ENCODE measurements around the gene SEMA5B.

The SEMA5B gene

DNA sequence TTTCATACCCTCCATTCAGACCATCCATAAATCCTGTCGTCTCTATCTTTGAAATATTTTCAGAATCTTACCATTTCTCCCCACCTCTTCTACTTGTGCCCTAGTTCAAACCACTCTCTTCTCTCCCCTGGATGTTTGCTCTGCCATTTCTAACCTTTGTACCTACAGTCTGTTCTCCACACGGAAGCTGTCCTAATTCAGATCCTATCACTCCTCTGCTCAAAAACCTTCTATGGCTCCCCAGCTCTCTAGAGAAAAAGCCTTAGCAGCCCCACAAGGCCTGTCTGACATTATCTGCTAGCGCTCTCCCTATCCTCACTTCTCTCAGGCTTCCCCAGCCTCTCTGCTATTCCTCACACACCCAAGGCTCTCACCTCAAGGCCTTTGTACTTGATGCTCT lies 4.5 kb upstream of the SEMA5B start:
- DNase-seq (ENCODE audit: extremely low spot score): no peak
- TF ChIP-seq, protein P1, sequence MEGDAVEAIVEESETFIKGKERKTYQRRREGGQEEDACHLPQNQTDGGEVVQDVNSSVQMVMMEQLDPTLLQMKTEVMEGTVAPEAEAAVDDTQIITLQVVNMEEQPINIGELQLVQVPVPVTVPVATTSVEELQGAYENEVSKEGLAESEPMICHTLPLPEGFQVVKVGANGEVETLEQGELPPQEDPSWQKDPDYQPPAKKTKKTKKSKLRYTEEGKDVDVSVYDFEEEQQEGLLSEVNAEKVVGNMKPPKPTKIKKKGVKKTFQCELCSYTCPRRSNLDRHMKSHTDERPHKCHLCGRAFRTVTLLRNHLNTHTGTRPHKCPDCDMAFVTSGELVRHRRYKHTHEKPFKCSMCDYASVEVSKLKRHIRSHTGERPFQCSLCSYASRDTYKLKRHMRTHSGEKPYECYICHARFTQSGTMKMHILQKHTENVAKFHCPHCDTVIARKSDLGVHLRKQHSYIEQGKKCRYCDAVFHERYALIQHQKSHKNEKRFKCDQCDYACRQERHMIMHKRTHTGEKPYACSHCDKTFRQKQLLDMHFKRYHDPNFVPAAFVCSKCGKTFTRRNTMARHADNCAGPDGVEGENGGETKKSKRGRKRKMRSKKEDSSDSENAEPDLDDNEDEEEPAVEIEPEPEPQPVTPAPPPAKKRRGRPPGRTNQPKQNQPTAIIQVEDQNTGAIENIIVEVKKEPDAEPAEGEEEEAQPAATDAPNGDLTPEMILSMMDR (IDR thresholded peaks at IDR 0.05; ENCODE audit: control extremely low read depth, extremely low read depth, low read depth, missing control alignments): no peak
- POLR2A ChIA-PET: no interaction called here
- CTCF ChIA-PET: interaction anchor here (0.9 to 2.9 kb wide), 5 partner anchors 13 to 277 kb away, joined by 3 to 17 read pairs (median 4); no protein-coding TSS in a partner anchor

DNA sequence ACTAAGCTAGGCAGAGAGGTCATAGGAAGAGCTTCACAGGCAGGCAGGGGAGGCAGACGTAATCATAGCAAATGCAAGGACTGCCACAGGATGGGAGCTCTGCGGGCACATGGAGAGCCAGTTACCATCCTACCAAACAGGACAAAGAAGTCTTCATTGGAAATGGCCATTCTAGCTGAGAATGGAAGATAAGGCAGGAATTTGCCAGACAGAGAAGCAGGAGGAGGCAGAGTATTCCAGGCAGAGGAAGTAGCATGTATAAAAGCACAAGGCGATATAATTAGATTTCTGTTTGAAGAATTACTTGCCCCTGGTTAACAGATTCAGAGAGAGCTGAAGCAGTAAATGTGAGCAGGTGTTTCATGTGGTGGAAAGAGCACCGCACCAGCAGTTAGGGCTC lies 3.5 kb upstream of the SEMA5B start:
- no peak for DNase-seq (ENCODE audit: extremely low spot score)
- ChIA-PET POLR2A (no interaction called here), CTCF (interaction anchor here (1.1 to 4.1 kb wide), 9 partner anchors 9 to 280 kb away, joined by 3 to 27 read pairs (median 5); no protein-coding TSS in a partner anchor)
- TF ChIP-seq, protein P1 (IDR thresholded peaks at IDR 0.05; ENCODE audit: control extremely low read depth, extremely low read depth, low read depth, missing control alignments): no peak

DNA sequence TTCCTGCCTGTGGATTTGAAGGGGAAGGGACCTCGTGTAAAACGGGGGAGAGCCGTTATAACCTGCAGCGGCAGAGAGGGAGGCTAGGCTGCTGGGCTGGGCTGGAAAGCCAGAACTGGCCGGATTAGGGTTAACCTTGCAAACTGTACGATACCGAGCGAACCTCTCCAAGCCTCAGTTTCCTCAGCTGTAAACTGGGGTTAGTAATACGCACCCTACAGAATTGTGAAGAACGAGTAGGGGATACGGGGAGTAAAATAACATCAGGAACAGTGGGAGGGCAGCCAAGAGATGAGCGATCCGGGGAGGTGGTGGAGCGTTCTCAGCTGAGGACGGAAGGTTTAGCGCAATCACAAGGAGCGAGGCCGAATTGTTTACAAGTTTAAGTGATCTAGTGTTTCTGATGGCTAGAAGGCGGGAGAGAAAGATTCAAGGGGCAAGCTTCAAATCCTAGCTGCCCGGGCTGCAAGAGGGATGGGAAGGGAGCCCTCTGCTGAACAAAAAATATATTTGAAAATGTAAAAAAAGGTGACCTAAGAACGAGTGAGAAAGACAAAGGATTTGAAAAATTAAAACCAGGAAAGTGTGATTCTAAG lies 768 bp upstream of the SEMA5B start:
- TF ChIP-seq, protein P1 (IDR thresholded peaks at IDR 0.05; ENCODE audit: control extremely low read depth, extremely low read depth, low read depth, missing control alignments): peak; percentile 40
- ChIA-PET CTCF (interaction anchor here (1.0 to 4.1 kb wide), 19 partner anchors 9 to 1481 kb away, joined by 3 to 27 read pairs (median 4); partner anchors contain the start of genes HSPBAP1 and POLQ), POLR2A (no interaction called here)
- peak; percentile 67 for DNase-seq (ENCODE audit: extremely low spot score)

DNA sequence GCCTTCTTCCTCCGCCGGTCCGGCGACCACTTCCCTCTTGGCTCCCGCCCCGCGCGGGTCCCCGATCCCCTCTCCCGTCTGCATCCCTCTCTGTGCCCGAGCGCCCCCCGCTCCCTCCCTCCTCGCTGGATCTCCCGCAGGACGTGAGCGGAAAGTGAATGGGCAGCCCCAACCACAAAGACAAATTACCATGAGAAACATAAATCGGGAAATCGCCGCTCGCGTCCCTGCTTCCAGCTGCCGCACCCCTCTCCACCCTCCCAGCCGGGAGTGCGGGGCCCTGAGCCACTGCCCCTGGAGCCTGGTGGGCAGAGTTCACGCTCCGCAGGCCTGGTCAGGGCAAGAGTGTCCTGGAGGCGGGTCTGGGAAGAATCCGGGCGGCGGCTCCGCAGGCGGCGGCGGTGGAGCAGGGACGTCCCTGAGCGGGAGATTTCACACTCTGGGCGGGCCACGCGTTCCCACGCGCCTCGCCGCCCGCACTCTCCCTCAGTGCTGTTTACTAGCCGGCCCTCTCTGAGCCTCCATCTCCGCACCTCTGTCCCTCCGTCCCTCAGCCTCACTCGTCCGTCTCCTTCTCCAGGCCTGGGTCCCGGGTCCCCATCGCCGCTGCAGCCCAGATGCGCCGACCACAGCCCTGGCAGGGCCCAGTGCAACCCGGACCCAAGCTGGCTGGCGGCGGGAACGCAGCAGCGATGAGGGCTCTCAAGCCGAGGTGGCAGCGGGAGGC lies 835 bp downstream of the SEMA5B start:
- DNase-seq (ENCODE audit: extremely low spot score): peak; percentile 38
- ChIA-PET POLR2A (no interaction called here), CTCF (interaction anchor here (1.1 to 4.1 kb wide), 12 partner anchors 9 to 1480 kb away, joined by 3 to 27 read pairs (median 6); partner anchors contain the start of gene POLQ)
- TF ChIP-seq, protein P1 (IDR thresholded peaks at IDR 0.05; ENCODE audit: control extremely low read depth, extremely low read depth, low read depth, missing control alignments): no peak

DNA sequence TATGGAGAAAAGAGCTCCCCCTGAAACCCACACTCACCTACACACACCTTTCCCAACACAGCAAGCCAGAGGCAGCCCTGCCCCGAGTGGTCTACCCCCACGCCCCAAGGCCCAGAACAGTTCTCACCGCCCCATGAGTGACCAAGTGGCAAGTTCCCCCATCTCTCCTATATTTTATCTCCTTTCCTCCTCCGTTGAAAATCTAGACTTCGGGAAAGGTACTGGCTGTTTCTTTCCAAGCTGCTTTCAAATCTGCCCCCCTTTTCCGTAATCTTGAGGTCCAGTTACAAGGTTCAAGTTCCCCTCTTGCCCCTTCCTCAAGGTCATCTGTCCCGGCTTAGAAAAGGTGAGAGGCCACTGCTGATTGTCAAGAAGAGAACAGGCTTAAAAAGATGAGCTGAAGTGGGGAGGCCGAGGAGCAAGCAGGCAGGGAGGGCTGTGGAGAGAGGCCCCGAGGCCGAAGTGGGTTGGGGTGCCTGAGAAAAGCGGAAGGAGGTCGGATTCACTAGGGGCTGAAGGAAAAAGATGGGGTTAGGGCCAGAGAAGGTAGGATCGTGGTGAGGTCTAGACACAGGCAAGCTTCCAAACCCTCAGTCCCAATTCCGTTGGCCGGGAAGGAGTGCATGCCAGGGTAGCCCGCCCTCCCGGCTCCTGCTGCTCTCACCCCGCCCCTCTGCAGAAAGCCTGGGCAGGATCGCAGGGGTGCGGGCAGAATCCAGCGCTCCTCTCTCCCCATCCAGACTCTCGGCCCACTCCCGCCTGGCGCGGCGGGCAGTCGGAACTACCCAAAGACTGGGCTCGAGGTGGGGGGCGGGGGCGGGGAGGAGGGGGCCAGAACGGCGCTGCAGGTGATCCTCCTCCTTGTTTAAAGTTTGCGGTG lies 1.7 kb downstream of the SEMA5B start:
- CTCF ChIA-PET: no interaction called here
- POLR2A ChIA-PET: no interaction called here
- DNase-seq (ENCODE audit: extremely low spot score): no peak
- TF ChIP-seq, protein P1 (IDR thresholded peaks at IDR 0.05; ENCODE audit: control extremely low read depth, extremely low read depth, low read depth, missing control alignments): no peak

DNA sequence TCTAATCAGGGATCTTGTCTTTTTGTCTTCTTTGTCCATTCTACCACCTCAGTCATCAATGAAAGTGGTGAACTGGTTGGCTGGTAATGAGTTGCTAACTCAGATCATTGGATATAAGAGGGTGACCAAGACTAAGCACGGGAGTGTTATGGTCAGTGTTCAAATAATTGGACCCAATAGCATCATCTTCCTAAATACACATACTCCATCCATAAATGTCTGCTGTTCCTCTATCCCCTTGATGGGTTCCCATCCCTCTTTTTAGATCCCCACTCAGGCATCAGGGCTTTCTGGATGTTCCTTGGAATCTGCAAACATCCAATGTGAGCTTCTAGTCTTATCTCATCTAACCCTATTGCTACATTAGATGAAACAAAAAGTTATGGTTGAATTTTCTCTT lies 3.5 kb downstream of the SEMA5B start:
- ChIA-PET POLR2A (no interaction called here), CTCF (interaction anchor here (1.0 to 1.1 kb wide), 2 partner anchors 81 to 82 kb away, joined by 3 read pairs; no protein-coding TSS in a partner anchor)
- DNase-seq (ENCODE audit: extremely low spot score): no peak
- TF ChIP-seq, protein P1 (IDR thresholded peaks at IDR 0.05; ENCODE audit: control extremely low read depth, extremely low read depth, low read depth, missing control alignments): no peak

All from GM10248 (cell line).